ENCODE data around the gene VAT1L.

The VAT1L gene

GRCh38 chr16:77888871-77889270 lies 100.5 kb downstream of the VAT1L start:
- TF ChIP-seq USF1 (IDR thresholded peaks at IDR 0.05) (no peak), REST (IDR thresholded peaks at IDR 0.05; ENCODE audit: low read depth) (no peak), ZBTB7A (IDR thresholded peaks at IDR 0.05; ENCODE audit: low read depth) (no peak), EP300 (IDR thresholded peaks at IDR 0.05; ENCODE audit: borderline replicate concordance) (no peak), EGR1 (IDR thresholded peaks at IDR 0.05) (no peak), FOXM1 (IDR thresholded peaks at IDR 0.05; ENCODE audit: borderline replicate concordance, low read depth) (no peak), CEBPB (IDR thresholded peaks at IDR 0.05) (no peak), TCF12 (IDR thresholded peaks at IDR 0.05; ENCODE audit: low read depth) (no peak), TEAD4 (IDR thresholded peaks at IDR 0.05) (no peak), RAD21 (IDR thresholded peaks at IDR 0.05; ENCODE audit: low read depth) (no peak), CREB1 (IDR thresholded peaks at IDR 0.05; ENCODE audit: low read depth) (no peak), MAX (IDR thresholded peaks at IDR 0.05) (no peak), NFIC (IDR thresholded peaks at IDR 0.05) (no peak), TAF1 (IDR thresholded peaks at IDR 0.05; ENCODE audit: low read depth) (no peak), YY1 (IDR thresholded peaks at IDR 0.05; ENCODE audit: low read depth) (no peak)

GRCh38 chr16:77890075-77890474 lies 101.7 kb downstream of the VAT1L start:
- TF ChIP-seq MAX (IDR thresholded peaks at IDR 0.05): no peak
- TF ChIP-seq ZBTB7A (IDR thresholded peaks at IDR 0.05; ENCODE audit: low read depth): no peak
- TF ChIP-seq RAD21 (IDR thresholded peaks at IDR 0.05; ENCODE audit: low read depth): no peak
- TF ChIP-seq TEAD4 (IDR thresholded peaks at IDR 0.05): no peak
- TF ChIP-seq EGR1 (IDR thresholded peaks at IDR 0.05): no peak
- TF ChIP-seq NFIC (IDR thresholded peaks at IDR 0.05): no peak
- no peak for TF ChIP-seq EP300 (IDR thresholded peaks at IDR 0.05; ENCODE audit: borderline replicate concordance)
- no peak for TF ChIP-seq TAF1 (IDR thresholded peaks at IDR 0.05; ENCODE audit: low read depth)
- TF ChIP-seq CEBPB (IDR thresholded peaks at IDR 0.05): no peak
- TF ChIP-seq FOXM1 (IDR thresholded peaks at IDR 0.05; ENCODE audit: borderline replicate concordance, low read depth): no peak
- TF ChIP-seq REST (IDR thresholded peaks at IDR 0.05; ENCODE audit: low read depth): no peak
- no peak for TF ChIP-seq TCF12 (IDR thresholded peaks at IDR 0.05; ENCODE audit: low read depth)
- TF ChIP-seq YY1 (IDR thresholded peaks at IDR 0.05; ENCODE audit: low read depth): no peak
- TF ChIP-seq CREB1 (IDR thresholded peaks at IDR 0.05; ENCODE audit: low read depth): no peak

GRCh38 chr16:77894162-77894561 lies 105.8 kb downstream of the VAT1L start:
- no peak for TF ChIP-seq REST (IDR thresholded peaks at IDR 0.05; ENCODE audit: low read depth)
- TF ChIP-seq EP300 (IDR thresholded peaks at IDR 0.05; ENCODE audit: borderline replicate concordance): no peak
- TF ChIP-seq TCF12 (IDR thresholded peaks at IDR 0.05; ENCODE audit: low read depth): no peak
- TF ChIP-seq RAD21 (IDR thresholded peaks at IDR 0.05; ENCODE audit: low read depth): no peak
- no peak for TF ChIP-seq NFIC (IDR thresholded peaks at IDR 0.05)
- TF ChIP-seq MAX (IDR thresholded peaks at IDR 0.05): no peak
- TF ChIP-seq ZBTB7A (IDR thresholded peaks at IDR 0.05; ENCODE audit: low read depth): no peak
- TF ChIP-seq EGR1 (IDR thresholded peaks at IDR 0.05): no peak
- TF ChIP-seq CEBPB (IDR thresholded peaks at IDR 0.05): no peak
- no peak for TF ChIP-seq CREB1 (IDR thresholded peaks at IDR 0.05; ENCODE audit: low read depth)
- TF ChIP-seq USF1 (IDR thresholded peaks at IDR 0.05): no peak
- no peak for TF ChIP-seq FOXM1 (IDR thresholded peaks at IDR 0.05; ENCODE audit: borderline replicate concordance, low read depth)
- no peak for TF ChIP-seq YY1 (IDR thresholded peaks at IDR 0.05; ENCODE audit: low read depth)
- TF ChIP-seq TAF1 (IDR thresholded peaks at IDR 0.05; ENCODE audit: low read depth): no peak
- TF ChIP-seq TEAD4 (IDR thresholded peaks at IDR 0.05): no peak

GRCh38 chr16:77895962-77896361 lies 107.6 kb downstream of the VAT1L start:
- TF ChIP-seq RAD21 (IDR thresholded peaks at IDR 0.05; ENCODE audit: low read depth): no peak
- no peak for TF ChIP-seq CREB1 (IDR thresholded peaks at IDR 0.05; ENCODE audit: low read depth)
- TF ChIP-seq YY1 (IDR thresholded peaks at IDR 0.05; ENCODE audit: low read depth): no peak
- TF ChIP-seq EGR1 (IDR thresholded peaks at IDR 0.05): no peak
- TF ChIP-seq FOXM1 (IDR thresholded peaks at IDR 0.05; ENCODE audit: borderline replicate concordance, low read depth): no peak
- TF ChIP-seq NFIC (IDR thresholded peaks at IDR 0.05): no peak
- TF ChIP-seq EP300 (IDR thresholded peaks at IDR 0.05; ENCODE audit: borderline replicate concordance): no peak
- no peak for TF ChIP-seq ZBTB7A (IDR thresholded peaks at IDR 0.05; ENCODE audit: low read depth)
- TF ChIP-seq TCF12 (IDR thresholded peaks at IDR 0.05; ENCODE audit: low read depth): no peak
- no peak for TF ChIP-seq CEBPB (IDR thresholded peaks at IDR 0.05)
- no peak for TF ChIP-seq USF1 (IDR thresholded peaks at IDR 0.05)
- TF ChIP-seq TEAD4 (IDR thresholded peaks at IDR 0.05): no peak
- no peak for TF ChIP-seq MAX (IDR thresholded peaks at IDR 0.05)
- TF ChIP-seq REST (IDR thresholded peaks at IDR 0.05; ENCODE audit: low read depth): no peak
- TF ChIP-seq TAF1 (IDR thresholded peaks at IDR 0.05; ENCODE audit: low read depth): no peak
